Calu3 (cell line): ENCODE measurements around the gene ALCAM. TPM values are rescaled to one million over a fixed set of nuclear protein-coding genes. Genes with fewer than 3 reads are reported as not detected.

Experiments
- BruUV-seq: library from RNA; stranded (reverse); fragments of 400-500 nt; replicated peaks from 2 replicates; lab custom pipeline; 2021; lab: Mats Ljungman, UMichigan
- CTCF ChIA-PET: fragments of 300-600 bp; sonication (Branson Sonifier 250); formaldehyde crosslinking; loops from one replicate; lab custom pipeline; 2022; ENCODE audit warnings: antibody characterized with exemption; lab: Charles Lee
- DNase-seq: peaks from one replicate; pipeline ENCODE4 v3.0.0; 2022
- H3K27ac Mint-ChIP-seq: one replicate; pipeline ENCODE4 v1.8.0; 2022; ENCODE audit warnings: mixed read lengths; ENCODE audit not compliant: unreplicated experiment
- H3K27me3 Mint-ChIP-seq: one replicate; pipeline ENCODE4 v1.8.0; 2022; ENCODE audit warnings: mixed read lengths; ENCODE audit not compliant: unreplicated experiment
- H3K36me3 Mint-ChIP-seq: one replicate; pipeline ENCODE4 v1.8.0; 2022; ENCODE audit warnings: mild to moderate bottlenecking, moderate library complexity, mixed read lengths; ENCODE audit not compliant: insufficient read depth, unreplicated experiment
- H3K4me1 Mint-ChIP-seq: one replicate; pipeline ENCODE4 v1.8.0; 2022; ENCODE audit warnings: mild to moderate bottlenecking, low read depth, mixed read lengths; ENCODE audit not compliant: unreplicated experiment
- H3K4me3 Mint-ChIP-seq: one replicate; pipeline ENCODE4 v1.8.0; 2022; ENCODE audit warnings: mild to moderate bottlenecking, low read depth, moderate library complexity, mixed read lengths; ENCODE audit not compliant: unreplicated experiment
- H3K9me3 Mint-ChIP-seq: one replicate; pipeline ENCODE4 v1.8.0; 2022; ENCODE audit warnings: low read depth, mixed read lengths; ENCODE audit not compliant: unreplicated experiment
- CTCF ChIP-seq: fragments of 200-600 bp; IDR thresholded peaks from one replicate; pipeline ENCODE4 v1.8.0; 2022; ENCODE audit warnings: antibody characterized with exemption; ENCODE audit not compliant: unreplicated experiment
- intact Hi-C: fragments of 100-400 bp; cut with micrococcal nuclease; formaldehyde crosslinking; loops from one replicate; pipeline ENCODE4 v1.10.0; 2022; ENCODE audit not compliant: unreplicated experiment
- total RNA-seq: library from RNA; stranded (reverse); gene quantifications from 2 replicates; pipeline ENCODE4 v1.2.3, GENCODE V29; 2022

Gene ALCAM
- total RNA-seq, 1 experiment from 2014 or later = 166 TPM

GRCh38 chr3:105561876-105562275 is 195.2 kb downstream of the ALCAM start:
- H3K4me3 Mint-ChIP-seq = no peak overlapping the region
- no peaks in the 10 kb centered on the region for H3K27me3 Mint-ChIP-seq
- CTCF ChIA-PET = no interaction called here
- H3K4me1 Mint-ChIP-seq = peaks cover 4% of the 10 kb centered on the region
- intact Hi-C loops = no loop called here
- BruUV-seq = no TSS peak
- no peak overlapping the region for H3K27ac Mint-ChIP-seq
- TF ChIP-seq CTCF = no peak
- no peaks in the 10 kb centered on the region for H3K9me3 Mint-ChIP-seq
- no peak for DNase-seq
- H3K36me3 Mint-ChIP-seq = peaks cover 31% of the 10 kb centered on the region

GRCh38 chr3:105564546-105565288 is 198.0 kb downstream of the ALCAM start:
- no peak for TF ChIP-seq CTCF
- CTCF ChIA-PET = no interaction called here
- peaks cover 13% of the 10 kb centered on the region for H3K4me1 Mint-ChIP-seq
- H3K4me3 Mint-ChIP-seq = no peak overlapping the region
- H3K9me3 Mint-ChIP-seq = no peaks in the 10 kb centered on the region
- DNase-seq = no peak
- H3K27me3 Mint-ChIP-seq = no peaks in the 10 kb centered on the region
- intact Hi-C loops = no loop called here
- H3K27ac Mint-ChIP-seq = no peak overlapping the region
- H3K36me3 Mint-ChIP-seq = peaks cover 23% of the 10 kb centered on the region
- no TSS peak for BruUV-seq

- Mint-ChIP-seq H3K36me3 (no peaks in the 10 kb centered on the region), H3K27me3 (no peaks in the 10 kb centered on the region), H3K4me1 (peaks cover 13% of the 10 kb centered on the region), H3K9me3 (no peaks in the 10 kb centered on the region), H3K27ac (no peak overlapping the region), H3K4me3 (no peak overlapping the region)
- no peak for TF ChIP-seq CTCF
- CTCF ChIA-PET = no interaction called here
- intact Hi-C loops = loop anchor here (10.0 kb wide), 1 partner anchor 74 kb away; no protein-coding TSS in a partner anchor
- no TSS peak for BruUV-seq
- no peak for DNase-seq
Observed at GRCh38 chr3:105571005-105571404, 204.3 kb downstream of the ALCAM start.

GRCh38 chr3:105572501-105572900 is 205.8 kb downstream of the ALCAM start:
- Mint-ChIP-seq H3K9me3 (no peaks in the 10 kb centered on the region), H3K36me3 (no peaks in the 10 kb centered on the region), H3K4me3 (no peak overlapping the region), H3K27ac (no peak overlapping the region), H3K27me3 (no peaks in the 10 kb centered on the region), H3K4me1 (peaks cover 2% of the 10 kb centered on the region)
- no peak for TF ChIP-seq CTCF
- no peak for DNase-seq
- intact Hi-C loops = loop anchor here (10.0 kb wide), 1 partner anchor 72 kb away; no protein-coding TSS in a partner anchor
- CTCF ChIA-PET = interaction anchor here (0.7 kb wide), 1 partner anchor 890 kb away, joined by 10 read pairs; no protein-coding TSS in a partner anchor
- no TSS peak for BruUV-seq
